RCC 7860 (cell line): Measurements from ENCODE around the gene KLF9.

Experiments used
- DNase-seq: peaks from one replicate; pipeline ENCODE4 v3.0.0-alpha.2; 2015; ENCODE audit warnings: low spot score
- FAIRE-seq: peaks from 2 replicates; lab custom pipeline; 2012; peaks lifted over from hg19 to GRCh38; lab: Jason Lieb, UNC

The KLF9 gene

GRCh38 chr9:70367305-70367930 is 47.0 kb downstream of the KLF9 start:
- DNase-seq (no peak), FAIRE-seq (no peak)

DNA sequence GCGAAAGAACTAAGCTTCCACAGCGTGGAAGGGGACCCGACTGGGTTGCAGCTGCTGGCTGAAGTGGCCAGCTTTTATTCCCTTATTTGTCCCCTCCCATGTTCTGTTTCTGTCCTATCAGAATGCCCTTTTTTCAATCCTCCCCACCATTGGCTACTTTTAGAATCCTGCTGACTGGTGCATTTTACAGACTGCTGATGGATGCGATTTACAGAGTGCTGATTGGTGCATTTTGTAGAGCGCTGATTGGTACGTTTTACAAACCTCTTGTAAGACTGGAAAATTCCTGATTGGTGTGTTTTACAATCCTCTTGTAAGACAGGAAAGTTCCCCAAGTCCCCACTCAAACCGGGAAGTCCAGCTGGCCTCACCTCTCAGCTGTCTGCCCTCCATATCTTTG is 50.7 kb downstream of the KLF9 start:
- no peak for FAIRE-seq

GRCh38 chr9:70362952-70363351 is 51.5 kb downstream of the KLF9 start:
- DNase-seq = no peak
- no peak for FAIRE-seq

More for the DNA sequence above, 50.7 kb downstream of the KLF9 start:
- DNase-seq = no peak

DNA sequence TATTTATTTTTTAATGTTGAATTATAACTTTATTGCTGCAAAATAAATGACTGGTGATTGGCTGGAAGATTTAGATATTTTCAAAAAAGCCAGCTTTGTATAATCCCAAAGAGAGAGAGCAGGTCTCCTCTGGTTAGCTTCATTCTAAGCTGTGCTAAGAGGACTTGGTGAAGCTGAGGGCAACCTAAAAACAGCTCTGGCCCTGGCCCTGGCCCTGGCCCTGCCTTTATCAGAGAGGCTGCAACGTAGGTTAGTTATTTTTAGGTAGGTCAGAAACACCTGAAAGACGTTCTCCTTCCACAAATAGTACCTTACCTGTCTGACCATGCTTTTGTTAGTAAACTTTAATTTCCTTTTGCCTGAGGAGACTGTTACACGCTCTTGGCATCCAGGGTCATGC is 58.7 kb downstream of the KLF9 start:
- FAIRE-seq (no peak), DNase-seq (no peak)

DNA sequence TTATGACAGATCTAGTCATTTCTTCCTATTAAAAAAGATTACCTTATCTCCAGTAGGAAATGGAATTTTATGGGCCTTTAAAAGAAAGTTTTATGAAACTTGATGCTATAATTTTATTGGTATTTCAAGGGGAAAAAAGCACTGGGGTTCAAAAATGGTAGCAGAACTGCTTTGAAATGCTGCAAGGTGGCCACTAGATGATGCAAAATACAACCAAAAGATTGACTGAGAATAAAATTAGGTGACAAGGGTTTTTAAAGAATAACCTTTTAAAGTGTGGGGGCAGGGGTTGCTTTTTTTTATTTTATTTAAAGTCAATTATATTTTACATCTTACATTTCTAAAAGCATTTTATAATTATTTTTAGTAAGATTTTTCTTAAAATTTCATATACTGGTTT is 61.7 kb downstream of the KLF9 start:
- peak; percentile 57 for FAIRE-seq
- no peak for DNase-seq

- DNase-seq (no peak), FAIRE-seq (no peak)
Observed at GRCh38 chr9:70352356-70352755, 62.1 kb downstream of the KLF9 start.

DNA sequence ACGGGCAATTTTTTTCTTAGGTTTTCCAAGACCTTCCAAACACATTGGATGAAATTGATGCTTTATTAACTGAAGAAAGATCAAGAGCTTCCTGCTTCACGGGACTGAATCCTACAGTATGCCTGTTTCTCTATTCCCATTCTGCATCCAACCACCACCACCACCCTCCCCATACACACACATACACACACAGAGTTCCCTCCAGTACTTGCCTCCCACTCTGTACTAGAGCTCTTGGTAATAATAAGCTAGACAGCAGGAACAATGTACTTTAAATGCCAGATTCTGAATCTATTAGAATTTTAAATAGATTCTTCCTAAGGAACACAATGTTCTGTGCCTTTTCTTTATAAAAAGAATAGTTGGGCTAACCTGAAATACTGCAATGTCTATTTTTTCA is 67.4 kb downstream of the KLF9 start:
- FAIRE-seq (no peak), DNase-seq (no peak)

- FAIRE-seq = peak; percentile 93
- peak; percentile 15 for DNase-seq
Observed at GRCh38 chr9:70340572-70340971, 73.9 kb downstream of the KLF9 start.
